ENCODE results near the gene EIF1AD.
A peak's percentile ranks its signal among the peaks of the same experiment; 100 is the strongest.

Gene EIF1AD

GRCh38 chr11:65992056-65992455, 9.9 kb downstream of the EIF1AD start:
- Histone ChIP-seq H3K4me1 (no peaks in the 10 kb centered on the region), H3K27me3 (no peaks in the 10 kb centered on the region), H3K4me3 (no peak overlapping the region), H3K27ac (no peak overlapping the region), H3K36me3 (peaks cover 1 to 9% (median 4%) of the 10 kb centered on the region in 3 donors), H3K9me3 (no peaks in the 10 kb centered on the region)
- no peak for DNase-seq
- TF ChIP-seq CTCF (IDR thresholded peaks at IDR 0.05) = no peak
- intact Hi-C loops (cut with DNase I; ENCODE audit: low total_unique reads) = no loop called here

- H3K9me3 ChIP-seq = no peaks in the 10 kb centered on the region
- no peak overlapping the region for H3K4me3 ChIP-seq
- DNase-seq = peak; percentile 93 to 95
- peaks cover 0 to 2% (median 0%) of the 10 kb centered on the region in 3 donors for H3K36me3 ChIP-seq
- TF ChIP-seq CTCF (IDR thresholded peaks at IDR 0.05) = peak; percentile 90 to 99
- intact Hi-C loops (cut with DNase I; ENCODE audit: low total_unique reads) = loop anchor here (2.0 to 10.0 kb wide), 3 partner anchors 33 to 284 kb away; no protein-coding TSS in a partner anchor
- H3K27me3 ChIP-seq = no peaks in the 10 kb centered on the region
- peak overlapping the region in 1 of 2 donors; percentile 46 for H3K27ac ChIP-seq
- peaks cover 0 to 17% (median 0%) of the 10 kb centered on the region in 4 donors for H3K4me1 ChIP-seq
Measured at GRCh38 chr11:65988791-65989592, 13.0 kb downstream of the EIF1AD start.

- DNase-seq = no peak
- TF ChIP-seq CTCF (IDR thresholded peaks at IDR 0.05) = no peak
- intact Hi-C loops (cut with DNase I; ENCODE audit: low total_unique reads) = loop anchor here (5.0 to 10.0 kb wide), 2 partner anchors 35 to 283 kb away; no protein-coding TSS in a partner anchor
Measured at GRCh38 chr11:65987336-65987735, 14.6 kb downstream of the EIF1AD start.

GRCh38 chr11:65983589-65983987, 18.4 kb downstream of the EIF1AD start:
- Histone ChIP-seq H3K4me1 (peaks cover 0 to 17% (median 0%) of the 10 kb centered on the region in 4 donors), H3K36me3 (peaks cover 6 to 26% (median 9%) of the 10 kb centered on the region in 3 donors), H3K27me3 (no peaks in the 10 kb centered on the region), H3K9me3 (no peaks in the 10 kb centered on the region), H3K27ac (no peak overlapping the region), H3K4me3 (no peak overlapping the region)
- intact Hi-C loops (cut with DNase I; ENCODE audit: low total_unique reads) = loop anchor here (10.0 kb wide), 1 partner anchor 279 kb away; no protein-coding TSS in a partner anchor
- no peak for TF ChIP-seq CTCF (IDR thresholded peaks at IDR 0.05)
- DNase-seq = peak in 1 of 2 donors; percentile 51

More at GRCh38 chr11:65987336-65987735, 14.6 kb downstream of the EIF1AD start:
- H3K36me3 ChIP-seq = peaks cover 0 to 8% (median 0%) of the 10 kb centered on the region in 3 donors
- peaks cover 0 to 17% (median 0%) of the 10 kb centered on the region in 4 donors for H3K4me1 ChIP-seq
- no peaks in the 10 kb centered on the region for H3K9me3 ChIP-seq
- no peak overlapping the region for H3K27ac ChIP-seq
- H3K27me3 ChIP-seq = no peaks in the 10 kb centered on the region
- H3K4me3 ChIP-seq = no peak overlapping the region

- H3K36me3 ChIP-seq = peaks cover 12 to 32% (median 15%) of the 10 kb centered on the region in 3 donors
- intact Hi-C loops (cut with DNase I; ENCODE audit: low total_unique reads) = loop anchor here (10.0 kb wide), 1 partner anchor 278 kb away; no protein-coding TSS in a partner anchor
- peak in 1 of 2 donors; percentile 41 for DNase-seq
- H3K27me3 ChIP-seq = no peaks in the 10 kb centered on the region
- H3K27ac ChIP-seq = no peak overlapping the region
- no peak overlapping the region for H3K4me3 ChIP-seq
- no peak for TF ChIP-seq CTCF (IDR thresholded peaks at IDR 0.05)
- peaks cover 0 to 17% (median 0%) of the 10 kb centered on the region in 4 donors for H3K4me1 ChIP-seq
- no peaks in the 10 kb centered on the region for H3K9me3 ChIP-seq
Measured at GRCh38 chr11:65982824-65983588, 19.0 kb downstream of the EIF1AD start.

Data from tibial artery (tissue), 4 donors.